ENCODE measurements around the gene COL9A3. TPM values are rescaled to one million over a fixed set of nuclear protein-coding genes. Genes with fewer than 3 reads are reported as not detected.
"Not testable (repeated sequence)": the region's sequence is repeated elsewhere in the genome, so short reads cannot be mapped to it uniquely, and the experiment has no call there.

Gene COL9A3
- polyA plus RNA-seq, 4 donors: 3.4 to 12.7 (median 5.9) TPM

DNA sequence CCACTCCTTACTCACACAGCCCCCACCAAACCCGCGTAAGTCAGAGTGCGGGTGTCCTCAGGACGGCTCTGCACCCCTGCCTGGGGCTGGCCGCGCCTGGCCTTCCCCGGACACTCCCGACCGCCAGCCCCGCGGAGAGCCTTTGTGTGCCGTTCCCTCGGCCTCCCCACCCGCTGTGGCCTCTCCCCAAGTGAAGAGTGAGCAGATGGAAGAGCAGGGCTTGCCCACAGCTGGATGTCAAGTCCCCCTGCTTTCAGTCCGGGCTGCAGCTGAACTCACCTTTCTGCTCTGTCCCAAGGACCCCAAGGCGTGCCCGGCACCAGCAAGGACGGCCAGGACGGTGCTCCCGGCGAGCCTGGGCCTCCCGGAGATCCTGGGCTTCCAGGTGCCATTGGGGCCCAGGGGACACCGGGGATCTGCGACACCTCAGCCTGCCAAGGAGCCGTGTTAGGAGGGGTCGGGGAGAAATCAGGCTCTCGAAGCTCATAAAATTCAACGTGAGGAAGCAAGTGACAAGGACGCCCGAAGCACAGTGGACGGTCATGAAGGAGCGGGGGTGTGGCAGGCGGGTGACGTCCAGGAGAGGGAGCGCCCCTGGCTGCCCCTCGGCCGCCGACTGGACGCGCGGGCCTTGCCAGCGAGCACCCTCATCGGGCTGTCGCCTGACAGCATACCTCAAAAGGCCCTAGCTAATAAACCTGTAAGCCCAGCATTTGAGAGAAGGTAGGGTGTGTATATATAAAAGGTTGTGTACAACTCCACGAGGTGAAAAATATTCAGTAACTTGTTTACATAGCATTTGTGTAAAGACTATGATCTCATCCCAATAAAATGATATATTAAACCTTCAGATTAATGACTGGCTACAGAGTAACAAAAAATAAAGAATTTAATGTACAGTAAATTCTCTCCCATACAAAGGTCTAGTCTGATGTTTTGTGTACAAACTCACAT is 23.7 kb downstream of the COL9A3 start:
- FAIRE-seq (no peak), DNase-seq (no peak)
- Histone ChIP-seq H3K9me3 (ENCODE audit: control insufficient read depth in 2 of 2, insufficient read depth in 1 of 2, low read depth in 1 of 2, low read length in 1 of 2) (no peaks in the 10 kb centered on the region), H3K27me3 (ENCODE audit: control insufficient read depth in 3 of 3, insufficient read depth in 3 of 3, low read length in 3 of 3) (peaks cover 0 to 2% (median 0%) of the 10 kb centered on the region in 3 donors), H3K4me1 (ENCODE audit: control insufficient read depth in 3 of 3, insufficient read depth in 2 of 3, low read depth in 1 of 3, low read length in 2 of 3) (peaks cover 0 to 13% (median 0%) of the 10 kb centered on the region in 3 donors), H3K36me3 (ENCODE audit: control insufficient read depth in 3 of 3, insufficient read depth in 2 of 3, low read depth in 1 of 3, low read length in 3 of 3) (peaks cover 0 to 5% (median 0%) of the 10 kb centered on the region in 3 donors), H3K4me3 (ENCODE audit: low read depth in 1 of 3, low read length in 3 of 3) (no peak overlapping the region), H3K27ac (ENCODE audit: low read depth in 1 of 3, low read length in 2 of 3) (no peak overlapping the region)
- WGBS, 3 donors: 56 to 83% (median 82%) methylated on average over 45 of the region's 45 CpGs

DNA sequence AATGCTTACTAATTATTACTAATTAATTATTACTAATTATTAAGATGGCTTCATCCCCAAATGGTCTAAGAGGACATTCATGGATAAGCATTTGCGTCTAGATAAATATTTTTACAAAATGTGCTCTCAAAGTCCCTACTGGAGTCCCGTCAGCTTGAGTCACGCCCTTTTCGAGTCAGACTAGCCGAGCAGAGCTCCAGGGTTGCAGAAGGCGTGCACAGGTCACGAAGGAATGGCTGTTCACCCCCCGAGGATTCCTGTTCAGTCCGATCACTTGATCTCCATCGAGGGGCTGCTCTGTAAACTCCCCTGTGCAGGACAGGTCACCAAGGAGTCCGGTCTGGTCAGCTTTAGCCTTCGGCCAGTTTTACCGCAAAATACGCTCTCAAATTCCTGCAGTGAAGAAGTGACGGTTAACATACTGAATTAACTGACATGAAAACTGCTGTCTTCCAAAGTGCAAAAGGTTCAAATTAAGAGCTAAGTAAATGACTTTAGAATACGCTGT is 24.9 kb downstream of the COL9A3 start:
- no peak for DNase-seq
- no peak for FAIRE-seq
- peaks cover 0 to 13% (median 0%) of the 10 kb centered on the region in 3 donors for H3K4me1 ChIP-seq (ENCODE audit: control insufficient read depth in 3 of 3, insufficient read depth in 2 of 3, low read depth in 1 of 3, low read length in 2 of 3)
- no peaks in the 10 kb centered on the region for H3K27me3 ChIP-seq (ENCODE audit: control insufficient read depth in 3 of 3, insufficient read depth in 3 of 3, low read length in 3 of 3)
- no peaks in the 10 kb centered on the region for H3K9me3 ChIP-seq (ENCODE audit: control insufficient read depth in 2 of 2, insufficient read depth in 1 of 2, low read depth in 1 of 2, low read length in 1 of 2)
- no peak overlapping the region for H3K4me3 ChIP-seq (ENCODE audit: low read depth in 1 of 3, low read length in 3 of 3)
- H3K27ac ChIP-seq (ENCODE audit: low read depth in 1 of 3, low read length in 2 of 3): no peak overlapping the region
- 80 to 87% (median 82%) methylated on average over 16 of the region's 16 CpGs for WGBS, 3 donors
- peaks cover 0 to 9% (median 3%) of the 10 kb centered on the region in 3 donors for H3K36me3 ChIP-seq (ENCODE audit: control insufficient read depth in 3 of 3, insufficient read depth in 2 of 3, low read depth in 1 of 3, low read length in 3 of 3)

DNA sequence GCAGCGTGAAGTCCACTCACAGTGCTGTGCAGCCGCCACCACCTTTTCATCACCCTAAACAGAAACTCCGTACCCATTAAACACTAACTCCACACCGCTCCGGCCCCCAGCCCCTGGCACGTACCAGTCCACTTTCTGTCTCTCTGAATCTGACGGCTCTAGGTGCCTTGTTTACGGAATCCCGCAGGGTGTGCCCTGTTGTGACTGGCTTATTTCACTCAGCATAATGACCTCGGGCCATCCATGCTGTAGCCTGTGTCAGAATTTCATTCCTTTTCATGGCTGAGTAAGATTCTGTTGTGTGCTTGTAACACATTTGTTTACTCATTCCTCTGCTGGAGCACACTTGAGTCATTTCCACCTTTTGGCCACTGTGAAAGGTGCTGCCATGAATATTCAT is 26.8 kb downstream of the COL9A3 start:
- Histone ChIP-seq H3K4me3 (ENCODE audit: low read depth in 1 of 3, low read length in 3 of 3) (no peak overlapping the region), H3K27ac (ENCODE audit: low read depth in 1 of 3, low read length in 2 of 3) (no peak overlapping the region), H3K36me3 (ENCODE audit: control insufficient read depth in 3 of 3, insufficient read depth in 2 of 3, low read depth in 1 of 3, low read length in 3 of 3) (peaks cover 0 to 9% (median 3%) of the 10 kb centered on the region in 3 donors), H3K9me3 (ENCODE audit: control insufficient read depth in 2 of 2, insufficient read depth in 1 of 2, low read depth in 1 of 2, low read length in 1 of 2) (no peaks in the 10 kb centered on the region), H3K27me3 (ENCODE audit: control insufficient read depth in 3 of 3, insufficient read depth in 3 of 3, low read length in 3 of 3) (no peaks in the 10 kb centered on the region), H3K4me1 (ENCODE audit: control insufficient read depth in 3 of 3, insufficient read depth in 2 of 3, low read depth in 1 of 3, low read length in 2 of 3) (peaks cover 0 to 5% (median 0%) of the 10 kb centered on the region in 3 donors)
- FAIRE-seq (no peak), DNase-seq (no peak)
- WGBS, 3 donors: 95 to 96% (median 95%) methylated on average over 10 of the region's 10 CpGs

DNA sequence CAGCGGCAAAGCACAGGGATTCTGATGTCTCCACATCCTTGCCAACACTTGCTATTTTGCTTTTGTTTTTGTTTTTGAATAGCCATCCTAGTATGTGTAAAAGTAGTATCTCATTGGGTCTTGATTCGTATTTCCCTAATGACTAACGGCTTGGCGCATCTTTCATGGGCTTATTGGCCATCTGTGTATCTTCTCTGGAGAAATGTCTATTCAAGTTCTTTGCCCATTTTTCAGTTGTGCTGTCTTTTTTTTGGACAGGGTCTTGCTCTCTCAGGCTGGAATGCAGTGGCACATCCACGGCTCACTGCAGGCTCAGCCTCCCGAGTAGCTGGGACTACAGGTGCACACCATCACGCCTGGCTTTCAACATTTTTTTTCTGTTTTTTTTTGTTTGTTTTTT is 27.3 kb downstream of the COL9A3 start:
- Histone ChIP-seq H3K4me1 (ENCODE audit: control insufficient read depth in 3 of 3, insufficient read depth in 2 of 3, low read depth in 1 of 3, low read length in 2 of 3) (no peaks in the 10 kb centered on the region), H3K9me3 (ENCODE audit: control insufficient read depth in 2 of 2, insufficient read depth in 1 of 2, low read depth in 1 of 2, low read length in 1 of 2) (no peaks in the 10 kb centered on the region), H3K27ac (ENCODE audit: low read depth in 1 of 3, low read length in 2 of 3) (no peak overlapping the region), H3K4me3 (ENCODE audit: low read depth in 1 of 3, low read length in 3 of 3) (no peak overlapping the region), H3K27me3 (ENCODE audit: control insufficient read depth in 3 of 3, insufficient read depth in 3 of 3, low read length in 3 of 3) (no peaks in the 10 kb centered on the region), H3K36me3 (ENCODE audit: control insufficient read depth in 3 of 3, insufficient read depth in 2 of 3, low read depth in 1 of 3, low read length in 3 of 3) (peaks cover 0 to 9% (median 3%) of the 10 kb centered on the region in 3 donors)
- 96 to 100% (median 96%) methylated on average over 7 of the region's 7 CpGs for WGBS, 3 donors
- FAIRE-seq (no peak), DNase-seq (no peak)

DNA sequence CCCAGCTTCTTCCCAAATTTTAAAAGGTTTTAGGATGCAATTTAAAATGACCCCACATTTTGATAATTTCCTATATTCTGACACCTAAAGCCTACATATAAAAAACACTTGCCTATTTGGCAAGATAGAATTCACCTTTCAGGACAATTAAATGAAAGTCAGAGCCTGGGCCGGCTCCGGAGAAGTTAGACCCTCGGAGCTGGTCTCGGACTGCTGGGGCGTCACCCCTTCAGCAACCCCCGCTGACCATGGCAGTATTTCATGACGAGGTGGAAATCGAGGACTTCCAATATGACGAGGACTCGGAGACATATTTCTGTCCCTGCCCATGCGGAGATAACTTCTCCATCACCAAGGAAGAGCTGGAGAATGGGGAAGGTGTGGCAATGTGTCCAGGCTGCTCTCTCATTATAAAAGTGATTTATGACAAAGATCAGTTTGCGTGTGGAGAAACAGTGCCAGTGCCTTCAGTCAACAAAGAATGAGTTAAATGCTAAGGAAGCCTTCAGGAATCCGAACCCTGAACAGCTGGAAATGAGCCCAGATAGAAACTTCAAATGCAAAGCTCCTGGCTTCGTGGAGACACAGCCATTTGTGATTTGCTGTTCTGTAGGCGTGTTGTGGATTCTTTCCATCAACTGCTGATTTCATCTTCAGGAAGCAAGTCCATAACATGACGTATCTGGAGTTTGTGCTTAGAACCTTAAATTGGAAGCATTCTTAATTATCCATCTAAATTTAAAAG is 28.7 kb downstream of the COL9A3 start:
- Histone ChIP-seq H3K4me3 (ENCODE audit: low read depth in 1 of 3, low read length in 3 of 3) (no peak overlapping the region), H3K9me3 (ENCODE audit: control insufficient read depth in 2 of 2, insufficient read depth in 1 of 2, low read depth in 1 of 2, low read length in 1 of 2) (no peaks in the 10 kb centered on the region), H3K36me3 (ENCODE audit: control insufficient read depth in 3 of 3, insufficient read depth in 2 of 3, low read depth in 1 of 3, low read length in 3 of 3) (peaks cover 0 to 5% (median 3%) of the 10 kb centered on the region in 3 donors), H3K4me1 (ENCODE audit: control insufficient read depth in 3 of 3, insufficient read depth in 2 of 3, low read depth in 1 of 3, low read length in 2 of 3) (no peaks in the 10 kb centered on the region), H3K27ac (ENCODE audit: low read depth in 1 of 3, low read length in 2 of 3) (no peak overlapping the region), H3K27me3 (ENCODE audit: control insufficient read depth in 3 of 3, insufficient read depth in 3 of 3, low read length in 3 of 3) (no peaks in the 10 kb centered on the region)
- 82 to 87% (median 87%) methylated on average over 16 of the region's 16 CpGs for WGBS, 3 donors
- no peak for DNase-seq
- no peak for FAIRE-seq

DNA sequence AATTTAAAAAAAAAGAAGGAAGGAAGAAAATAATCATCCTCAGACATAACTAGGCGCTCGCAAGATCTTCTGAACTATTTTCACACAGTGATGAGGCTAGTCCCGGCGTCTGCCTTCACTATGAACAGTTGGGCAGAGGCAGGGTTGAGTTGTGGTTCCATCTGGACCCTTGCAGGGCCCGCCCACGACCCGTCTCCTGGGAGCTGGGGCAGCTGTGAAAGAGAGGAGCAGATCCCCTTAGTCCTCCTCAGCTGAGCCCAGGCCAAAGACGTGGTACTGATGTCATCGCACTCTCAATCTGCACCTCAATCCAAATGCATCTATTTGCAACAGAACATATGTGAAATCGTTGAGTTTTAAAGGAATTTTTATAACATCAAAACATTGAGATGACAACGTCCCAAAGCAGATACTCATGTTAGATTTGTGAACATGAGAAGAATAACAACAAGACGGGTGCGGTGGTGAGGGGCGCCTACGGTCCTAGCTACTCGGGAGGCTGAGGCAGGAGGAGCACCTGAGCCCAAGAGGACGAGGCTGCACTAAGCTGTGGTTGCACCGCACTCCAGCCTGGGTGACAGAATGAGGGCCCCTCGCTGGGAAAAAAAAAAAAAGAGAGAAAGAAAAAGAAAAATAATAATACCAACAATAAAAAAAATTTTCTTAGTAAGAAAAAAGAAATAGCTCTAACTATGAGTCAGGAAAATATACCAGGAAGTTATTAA is 29.5 kb downstream of the COL9A3 start:
- FAIRE-seq (no peak), DNase-seq (no peak)
- peaks cover 0 to 8% (median 3%) of the 10 kb centered on the region in 3 donors for H3K36me3 ChIP-seq (ENCODE audit: control insufficient read depth in 3 of 3, insufficient read depth in 2 of 3, low read depth in 1 of 3, low read length in 3 of 3)
- H3K4me1 ChIP-seq (ENCODE audit: control insufficient read depth in 3 of 3, insufficient read depth in 2 of 3, low read depth in 1 of 3, low read length in 2 of 3): no peaks in the 10 kb centered on the region
- H3K27me3 ChIP-seq (ENCODE audit: control insufficient read depth in 3 of 3, insufficient read depth in 3 of 3, low read length in 3 of 3): no peaks in the 10 kb centered on the region
- H3K9me3 ChIP-seq (ENCODE audit: control insufficient read depth in 2 of 2, insufficient read depth in 1 of 2, low read depth in 1 of 2, low read length in 1 of 2): no peaks in the 10 kb centered on the region
- no peak overlapping the region for H3K4me3 ChIP-seq (ENCODE audit: low read depth in 1 of 3, low read length in 3 of 3)
- 88 to 92% (median 91%) methylated on average over 18 to 19 of the region's 19 CpGs for WGBS, 3 donors
- H3K27ac ChIP-seq (ENCODE audit: low read depth in 1 of 3, low read length in 2 of 3): no peak overlapping the region

DNA sequence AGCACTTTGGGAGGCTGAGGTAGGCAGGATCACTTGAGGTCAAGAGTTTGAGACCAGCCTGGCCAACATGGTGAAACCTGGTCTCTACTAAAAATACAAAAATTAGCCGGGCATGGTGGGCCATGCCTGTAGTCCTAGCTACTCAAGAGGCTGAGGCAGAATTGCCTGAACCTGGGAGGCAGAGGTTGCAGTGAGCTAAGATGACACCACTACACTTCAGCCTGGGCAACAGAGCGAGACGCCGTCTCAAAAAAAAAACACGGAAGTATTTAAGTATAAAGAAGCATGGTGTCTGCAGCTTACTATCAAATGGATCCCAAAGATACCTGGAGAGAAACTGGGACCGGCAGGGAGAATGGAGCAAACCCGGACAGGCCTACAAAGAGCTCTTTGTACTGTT is 32.1 kb downstream of the COL9A3 start:
- not testable (repeated sequence) for H3K9me3 ChIP-seq (ENCODE audit: control insufficient read depth in 2 of 2, insufficient read depth in 1 of 2, low read depth in 1 of 2, low read length in 1 of 2); DNase-seq; H3K4me3 ChIP-seq (ENCODE audit: low read depth in 1 of 3, low read length in 3 of 3); FAIRE-seq; H3K27me3 ChIP-seq (ENCODE audit: control insufficient read depth in 3 of 3, insufficient read depth in 3 of 3, low read length in 3 of 3); H3K4me1 ChIP-seq (ENCODE audit: control insufficient read depth in 3 of 3, insufficient read depth in 2 of 3, low read depth in 1 of 3, low read length in 2 of 3); H3K27ac ChIP-seq (ENCODE audit: low read depth in 1 of 3, low read length in 2 of 3)
- 93 to 96% (median 93%) methylated on average over 7 of the region's 7 CpGs for WGBS, 3 donors
- H3K36me3 ChIP-seq (ENCODE audit: control insufficient read depth in 3 of 3, insufficient read depth in 2 of 3, low read depth in 1 of 3, low read length in 3 of 3): peaks cover 0 to 21% (median 7%) of the 10 kb centered on the region in 3 donors

DNA sequence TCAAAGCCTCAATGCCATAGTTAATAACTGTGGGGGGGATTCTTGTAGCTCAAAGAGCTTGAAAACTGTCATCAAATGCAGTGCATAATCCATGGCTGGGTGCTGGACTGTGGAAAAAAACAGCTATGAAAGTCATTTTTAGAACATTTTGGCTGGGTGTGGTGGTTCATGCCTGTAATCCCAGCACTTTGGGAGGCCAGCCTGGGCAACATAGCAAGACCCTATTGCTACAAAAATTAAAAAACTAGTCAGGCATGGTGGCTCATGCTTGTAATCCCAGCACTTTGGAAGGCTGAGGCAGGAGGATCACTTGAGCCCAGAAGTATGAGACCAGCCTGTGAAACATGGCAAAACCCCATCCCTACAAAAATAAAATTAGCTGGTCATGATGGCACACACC is 32.6 kb downstream of the COL9A3 start:
- peaks cover 0 to 26% (median 7%) of the 10 kb centered on the region in 3 donors for H3K36me3 ChIP-seq (ENCODE audit: control insufficient read depth in 3 of 3, insufficient read depth in 2 of 3, low read depth in 1 of 3, low read length in 3 of 3)
- no peaks in the 10 kb centered on the region for H3K9me3 ChIP-seq (ENCODE audit: control insufficient read depth in 2 of 2, insufficient read depth in 1 of 2, low read depth in 1 of 2, low read length in 1 of 2)
- no peak overlapping the region for H3K27ac ChIP-seq (ENCODE audit: low read depth in 1 of 3, low read length in 2 of 3)
- no peaks in the 10 kb centered on the region for H3K27me3 ChIP-seq (ENCODE audit: control insufficient read depth in 3 of 3, insufficient read depth in 3 of 3, low read length in 3 of 3)
- DNase-seq (no peak), FAIRE-seq (no peak)
- no peak overlapping the region for H3K4me3 ChIP-seq (ENCODE audit: low read depth in 1 of 3, low read length in 3 of 3)
- H3K4me1 ChIP-seq (ENCODE audit: control insufficient read depth in 3 of 3, insufficient read depth in 2 of 3, low read depth in 1 of 3, low read length in 2 of 3): no peaks in the 10 kb centered on the region
